PC-9 (cell line): ENCODE results near the gene IGF2R. TPM values are rescaled to one million over a fixed set of nuclear protein-coding genes. Genes with fewer than 3 reads are reported as not detected.
"Not testable (repeated sequence)": the region's sequence is repeated elsewhere in the genome, so short reads cannot be mapped to it uniquely, and the experiment has no call there.

Source experiments
- Bru-seq: library from RNA; stranded (reverse); fragments of 400-500 nt; gene quantifications from one replicate; lab custom pipeline; 2021; lab: Mats Ljungman, UMichigan
- BruChase-seq, 2 experiments: library from RNA; stranded (reverse); fragments of 400-500 nt; gene quantifications; one replicate each; lab custom pipeline; 2021; lab: Mats Ljungman, UMichigan
- BruUV-seq: library from RNA; stranded (reverse); fragments of 400-500 nt; replicated peaks from 2 replicates; lab custom pipeline; 2021; lab: Mats Ljungman, UMichigan
- CTCF ChIA-PET: fragments of 300-600 bp; sonication (Branson Sonifier 250); formaldehyde crosslinking; loops from one replicate; lab custom pipeline; 2022; ENCODE audit warnings: antibody characterized with exemption; lab: Charles Lee
- POLR2A ChIA-PET: fragments of 300-600 bp; sonication (Branson Sonifier 250); formaldehyde crosslinking; loops from one replicate; lab custom pipeline; 2022; ENCODE audit warnings: antibody characterized with exemption; ENCODE audit not compliant: unreplicated experiment; lab: Charles Lee
- DNase-seq, 2 experiments: peaks; one replicate each; pipeline versions ENCODE4 v3.0.0 to v3.0.0-alpha.2; 2015 to 2022; ENCODE audit warnings: mixed read lengths in 1 of 2
- H2AFZ ChIP-seq: fragments of 200-600 bp; sonication (generic); 2 replicates; pipeline ENCODE4 v1.8.1; 2017; ENCODE audit warnings: antibody characterized with exemption
- H3F3A ChIP-seq: fragments of 200-600 bp; sonication (generic); 2 replicates; pipeline ENCODE4 v1.8.1; 2017; ENCODE audit warnings: antibody characterized with exemption, mild to moderate bottlenecking, low read depth; ENCODE audit not compliant: insufficient read depth
- H3K27ac ChIP-seq: fragments of 200-600 bp; sonication (generic); 2 replicates; pipeline ENCODE4 v1.6.1; 2016; ENCODE audit warnings: mixed run types
- H3K27me3 ChIP-seq: fragments of 200-600 bp; sonication (generic); 2 replicates; pipeline ENCODE4 v1.6.1; 2016; ENCODE audit warnings: low read depth, mixed run types; ENCODE audit not compliant: insufficient read depth
- H3K36me3 ChIP-seq: fragments of 200-600 bp; sonication (generic); 2 replicates; pipeline ENCODE4 v1.6.1; 2016; ENCODE audit warnings: low read depth, mixed run types
- H3K4me1 ChIP-seq: fragments of 200-600 bp; sonication (generic); replicated peaks from 2 replicates; pipeline ENCODE4 v1.6.1; 2016; ENCODE audit warnings: mixed run types; ENCODE audit not compliant: insufficient read depth
- H3K4me2 ChIP-seq: fragments of 200-600 bp; sonication (generic); 2 replicates; pipeline ENCODE4 v1.6.1; 2017; ENCODE audit warnings: mixed run types
- H3K4me3 ChIP-seq: fragments of 200-600 bp; sonication (generic); 2 replicates; pipeline ENCODE4 v1.6.1; 2016; ENCODE audit warnings: mixed run types
- H3K79me2 ChIP-seq: fragments of 200-600 bp; sonication (generic); 2 replicates; pipeline ENCODE4 v1.6.1; 2017; ENCODE audit warnings: low read depth, mixed run types
- H3K9me2 ChIP-seq: fragments of 200-600 bp; sonication (generic); 2 replicates; pipeline ENCODE4 v1.8.1; 2017; ENCODE audit warnings: mild to moderate bottlenecking; ENCODE audit not compliant: insufficient read depth
- H3K9me3 ChIP-seq: fragments of 200-600 bp; sonication (generic); 2 replicates; pipeline ENCODE4 v1.8.1; 2016; ENCODE audit warnings: low read depth; ENCODE audit not compliant: insufficient read depth
- H4K20me1 ChIP-seq: fragments of 200-600 bp; sonication (generic); 2 replicates; pipeline ENCODE4 v1.8.1; 2017; ENCODE audit not compliant: insufficient read depth
- EZH2 ChIP-seq: fragments of 200-600 bp; sonication (generic); IDR thresholded peaks from 2 replicates; pipeline ENCODE4 v1.8.0; 2017; ENCODE audit warnings: antibody characterized with exemption, low read depth
- intact Hi-C: fragments of 100-400 bp; cut with micrococcal nuclease; formaldehyde crosslinking; loops from one replicate; pipeline ENCODE4 v1.10.0; 2022; ENCODE audit not compliant: unreplicated experiment
- long read RNA-seq: library from polyadenylated mRNA; stranded (forward); transcript quantifications from one replicate; pipeline ENCODE4 v2.0.0, GENCODE V29; 2022
- total RNA-seq: library from RNA; stranded (reverse); gene quantifications from 2 replicates; pipeline ENCODE4 v1.2.3, GENCODE V29; 2021
- TF ChIP-seq, protein P1 (sequence below): fragments of 200-600 bp; sonication (generic); conservative IDR thresholded peaks from 2 replicates; pipeline ENCODE4 v1.6.1; 2017; ENCODE audit warnings: mixed run types, antibody characterized with exemption, mild to moderate bottlenecking, moderate library complexity

Gene IGF2R, protein sequence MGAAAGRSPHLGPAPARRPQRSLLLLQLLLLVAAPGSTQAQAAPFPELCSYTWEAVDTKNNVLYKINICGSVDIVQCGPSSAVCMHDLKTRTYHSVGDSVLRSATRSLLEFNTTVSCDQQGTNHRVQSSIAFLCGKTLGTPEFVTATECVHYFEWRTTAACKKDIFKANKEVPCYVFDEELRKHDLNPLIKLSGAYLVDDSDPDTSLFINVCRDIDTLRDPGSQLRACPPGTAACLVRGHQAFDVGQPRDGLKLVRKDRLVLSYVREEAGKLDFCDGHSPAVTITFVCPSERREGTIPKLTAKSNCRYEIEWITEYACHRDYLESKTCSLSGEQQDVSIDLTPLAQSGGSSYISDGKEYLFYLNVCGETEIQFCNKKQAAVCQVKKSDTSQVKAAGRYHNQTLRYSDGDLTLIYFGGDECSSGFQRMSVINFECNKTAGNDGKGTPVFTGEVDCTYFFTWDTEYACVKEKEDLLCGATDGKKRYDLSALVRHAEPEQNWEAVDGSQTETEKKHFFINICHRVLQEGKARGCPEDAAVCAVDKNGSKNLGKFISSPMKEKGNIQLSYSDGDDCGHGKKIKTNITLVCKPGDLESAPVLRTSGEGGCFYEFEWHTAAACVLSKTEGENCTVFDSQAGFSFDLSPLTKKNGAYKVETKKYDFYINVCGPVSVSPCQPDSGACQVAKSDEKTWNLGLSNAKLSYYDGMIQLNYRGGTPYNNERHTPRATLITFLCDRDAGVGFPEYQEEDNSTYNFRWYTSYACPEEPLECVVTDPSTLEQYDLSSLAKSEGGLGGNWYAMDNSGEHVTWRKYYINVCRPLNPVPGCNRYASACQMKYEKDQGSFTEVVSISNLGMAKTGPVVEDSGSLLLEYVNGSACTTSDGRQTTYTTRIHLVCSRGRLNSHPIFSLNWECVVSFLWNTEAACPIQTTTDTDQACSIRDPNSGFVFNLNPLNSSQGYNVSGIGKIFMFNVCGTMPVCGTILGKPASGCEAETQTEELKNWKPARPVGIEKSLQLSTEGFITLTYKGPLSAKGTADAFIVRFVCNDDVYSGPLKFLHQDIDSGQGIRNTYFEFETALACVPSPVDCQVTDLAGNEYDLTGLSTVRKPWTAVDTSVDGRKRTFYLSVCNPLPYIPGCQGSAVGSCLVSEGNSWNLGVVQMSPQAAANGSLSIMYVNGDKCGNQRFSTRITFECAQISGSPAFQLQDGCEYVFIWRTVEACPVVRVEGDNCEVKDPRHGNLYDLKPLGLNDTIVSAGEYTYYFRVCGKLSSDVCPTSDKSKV (N-terminal part only)
- 50.9 and 53.1 TPM in 2 replicates for total RNA-seq
- percentile 76 among the genes with signal in this experiment for Bru-seq, nascent RNA
- percentile 74 among the genes with signal in this experiment for BruChase-seq, experiment 1, labeled RNA remaining after a 2-hour chase
- percentile 83 among the genes with signal in this experiment for BruChase-seq, experiment 2, labeled RNA remaining after a 6-hour chase
- long read RNA-seq, full-length matches to known transcripts: 1 of 24 reads
- long read RNA-seq, partial matches to known transcripts: 17 of 24 reads
- long read RNA-seq, other reads (novel, unspliced or antisense): 6 of 24 reads

- TF ChIP-seq, protein P1, sequence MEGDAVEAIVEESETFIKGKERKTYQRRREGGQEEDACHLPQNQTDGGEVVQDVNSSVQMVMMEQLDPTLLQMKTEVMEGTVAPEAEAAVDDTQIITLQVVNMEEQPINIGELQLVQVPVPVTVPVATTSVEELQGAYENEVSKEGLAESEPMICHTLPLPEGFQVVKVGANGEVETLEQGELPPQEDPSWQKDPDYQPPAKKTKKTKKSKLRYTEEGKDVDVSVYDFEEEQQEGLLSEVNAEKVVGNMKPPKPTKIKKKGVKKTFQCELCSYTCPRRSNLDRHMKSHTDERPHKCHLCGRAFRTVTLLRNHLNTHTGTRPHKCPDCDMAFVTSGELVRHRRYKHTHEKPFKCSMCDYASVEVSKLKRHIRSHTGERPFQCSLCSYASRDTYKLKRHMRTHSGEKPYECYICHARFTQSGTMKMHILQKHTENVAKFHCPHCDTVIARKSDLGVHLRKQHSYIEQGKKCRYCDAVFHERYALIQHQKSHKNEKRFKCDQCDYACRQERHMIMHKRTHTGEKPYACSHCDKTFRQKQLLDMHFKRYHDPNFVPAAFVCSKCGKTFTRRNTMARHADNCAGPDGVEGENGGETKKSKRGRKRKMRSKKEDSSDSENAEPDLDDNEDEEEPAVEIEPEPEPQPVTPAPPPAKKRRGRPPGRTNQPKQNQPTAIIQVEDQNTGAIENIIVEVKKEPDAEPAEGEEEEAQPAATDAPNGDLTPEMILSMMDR: no peak
- TF ChIP-seq EZH2: no peak
- Histone ChIP-seq H3K4me3 (peak within 1 kb of the TSS; percentile 82), H2AFZ (peak within 1 kb of the TSS; percentile 97), H3F3A (peaks cover 12% of the 10 kb centered on the region; the same call in 1 of the 2 replicates), H3K36me3 (no peaks in the 10 kb centered on the region), H3K27me3 (no peaks in the 10 kb centered on the region; the same call in 1 of the 2 replicates), H3K4me2 (peak within 1 kb of the TSS; percentile 97), H3K9me3 (no peaks in the 10 kb centered on the region), H3K9me2 (no peaks in the 10 kb centered on the region), H3K27ac (peak within 1 kb of the TSS; percentile 37; the same call in 1 of the 2 replicates), H3K79me2 (peaks cover 43% of the 10 kb centered on the region), H4K20me1 (peaks cover 7% of the 10 kb centered on the region; the same call in 1 of the 2 replicates), H3K4me1 (peaks cover 21% of the 10 kb centered on the region)
- CTCF ChIA-PET: no interaction called here
- BruUV-seq: TSS peak; percentile 87
- peak; percentile 60 to 79 for DNase-seq
- POLR2A ChIA-PET: no interaction called here
- intact Hi-C loops: no loop called here
These were observed at the start of gene IGF2R for GRCh38 chr6:159968295-159969203. Gene IGF2R (plus strand): TSS chr6:159969082. CDS start chr6:159969247, 165 bp downstream.

DNA sequence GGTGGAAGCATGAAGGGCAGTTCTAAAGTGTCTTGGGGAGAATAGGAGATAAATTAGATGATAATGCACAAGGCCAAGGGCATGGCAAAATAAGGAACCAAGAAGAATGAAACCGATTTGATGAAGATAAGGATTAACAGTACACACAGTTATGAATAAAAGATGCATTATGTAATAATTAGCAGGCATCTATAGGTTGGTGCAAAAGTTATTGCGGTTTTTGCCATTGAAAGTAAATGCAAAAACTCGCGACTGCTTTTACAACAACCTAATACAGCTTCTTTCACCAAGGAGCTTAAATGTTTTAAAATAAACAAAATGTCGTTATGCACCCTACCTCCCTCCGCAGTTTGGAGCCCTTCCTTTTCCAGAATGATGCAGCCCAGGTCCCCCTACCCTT lies 49.1 kb upstream of the IGF2R start:
- no peak overlapping the region for H3K4me2 ChIP-seq
- no peak overlapping the region for H3K4me3 ChIP-seq
- DNase-seq: no peak
- no TSS peak for BruUV-seq
- peaks cover 38% of the 10 kb centered on the region for H3K27me3 ChIP-seq
- H4K20me1 ChIP-seq: no peaks in the 10 kb centered on the region
- no peak for TF ChIP-seq EZH2
- TF ChIP-seq, protein P1: no peak
- H3F3A ChIP-seq: no peaks in the 10 kb centered on the region
- intact Hi-C loops: no loop called here
- H3K27ac ChIP-seq: no peak overlapping the region
- H3K4me1 ChIP-seq: no peaks in the 10 kb centered on the region
- POLR2A ChIA-PET: no interaction called here
- no peaks in the 10 kb centered on the region for H3K79me2 ChIP-seq
- no peaks in the 10 kb centered on the region for H3K9me2 ChIP-seq
- H3K9me3 ChIP-seq: no peaks in the 10 kb centered on the region
- H3K36me3 ChIP-seq: no peaks in the 10 kb centered on the region
- CTCF ChIA-PET: no interaction called here
- H2AFZ ChIP-seq: no peak overlapping the region

DNA sequence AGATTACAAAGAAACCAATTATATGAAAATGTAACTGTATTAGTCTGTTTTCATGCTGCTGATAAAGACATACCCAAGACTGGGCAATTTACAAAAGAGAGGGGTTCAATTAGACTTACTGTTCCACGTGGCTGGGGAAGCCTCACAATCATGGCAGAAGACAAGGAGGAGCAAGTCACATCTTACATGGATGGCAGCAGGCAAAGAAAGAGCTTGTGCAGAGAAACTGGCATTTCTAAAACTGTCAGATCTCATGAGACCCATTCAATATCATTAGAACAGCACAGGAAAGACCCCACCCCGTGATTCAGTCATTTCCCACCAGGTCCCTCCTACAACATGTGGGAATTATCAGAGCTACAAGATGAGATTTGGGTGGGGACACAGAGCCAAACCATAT lies 44.7 kb upstream of the IGF2R start:
- H3K4me1 ChIP-seq, H3K36me3 ChIP-seq, H3K9me2 ChIP-seq, H3K27me3 ChIP-seq, H3K79me2 ChIP-seq, H3F3A ChIP-seq, intact Hi-C loops, H2AFZ ChIP-seq, H3K4me2 ChIP-seq, H4K20me1 ChIP-seq, BruUV-seq, POLR2A ChIA-PET, DNase-seq, H3K9me3 ChIP-seq, H3K27ac ChIP-seq, CTCF ChIA-PET, H3K4me3 ChIP-seq: not testable (repeated sequence)
